HL-60 (cell line): ENCODE data around the gene TPX2.

Experiments used
- GABPA ChIP-seq: IDR thresholded peaks from 2 replicates; pipeline ENCODE4 v1.6.1; 2012; ENCODE audit warnings: low read depth
- TF ChIP-seq, protein P1 (sequence below): IDR thresholded peaks from one replicate; pipeline ENCODE4 v1.5.1; 2011; ENCODE audit warnings: low read length, control low read depth, inconsistent platforms; ENCODE audit not compliant: insufficient read depth

DNA sequence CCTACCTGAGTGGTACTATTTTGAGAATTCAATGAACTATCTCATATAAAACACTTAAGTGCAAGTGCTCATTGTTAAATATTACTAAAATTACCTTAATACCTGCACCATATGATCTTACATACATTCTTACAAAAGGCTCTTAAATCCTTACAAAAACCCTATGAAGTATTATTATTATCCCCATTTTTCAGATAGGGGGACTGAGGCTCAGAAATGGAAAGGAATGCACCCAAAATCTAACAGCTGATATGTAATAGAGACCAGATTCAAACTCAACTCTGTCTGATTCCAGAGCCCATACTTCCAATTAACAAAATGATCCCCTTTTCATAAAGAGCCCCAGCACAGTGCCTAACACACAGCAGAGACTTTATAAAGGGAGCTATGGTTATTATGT lies 33.9 kb upstream of the TPX2 start:
- TF ChIP-seq GABPA, result no peak
- TF ChIP-seq, protein P1, sequence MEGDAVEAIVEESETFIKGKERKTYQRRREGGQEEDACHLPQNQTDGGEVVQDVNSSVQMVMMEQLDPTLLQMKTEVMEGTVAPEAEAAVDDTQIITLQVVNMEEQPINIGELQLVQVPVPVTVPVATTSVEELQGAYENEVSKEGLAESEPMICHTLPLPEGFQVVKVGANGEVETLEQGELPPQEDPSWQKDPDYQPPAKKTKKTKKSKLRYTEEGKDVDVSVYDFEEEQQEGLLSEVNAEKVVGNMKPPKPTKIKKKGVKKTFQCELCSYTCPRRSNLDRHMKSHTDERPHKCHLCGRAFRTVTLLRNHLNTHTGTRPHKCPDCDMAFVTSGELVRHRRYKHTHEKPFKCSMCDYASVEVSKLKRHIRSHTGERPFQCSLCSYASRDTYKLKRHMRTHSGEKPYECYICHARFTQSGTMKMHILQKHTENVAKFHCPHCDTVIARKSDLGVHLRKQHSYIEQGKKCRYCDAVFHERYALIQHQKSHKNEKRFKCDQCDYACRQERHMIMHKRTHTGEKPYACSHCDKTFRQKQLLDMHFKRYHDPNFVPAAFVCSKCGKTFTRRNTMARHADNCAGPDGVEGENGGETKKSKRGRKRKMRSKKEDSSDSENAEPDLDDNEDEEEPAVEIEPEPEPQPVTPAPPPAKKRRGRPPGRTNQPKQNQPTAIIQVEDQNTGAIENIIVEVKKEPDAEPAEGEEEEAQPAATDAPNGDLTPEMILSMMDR, result no peak
